Neural progenitor cell (in vitro differentiated cells): ENCODE results near the gene AOC2.

Experiments used
- EZH2 ChIP-seq: fragments of 200-600 bp; sonication (generic); IDR thresholded peaks from 2 replicates; pipeline ENCODE4 v1.6.1; 2017; ENCODE audit warnings: antibody characterized with exemption, mild to moderate bottlenecking, moderate library complexity
- EZH2phosphoT487 ChIP-seq: fragments of 200-600 bp; sonication (generic); IDR thresholded peaks from 2 replicates; pipeline ENCODE4 v1.6.1; 2017; ENCODE audit warnings: antibody characterized with exemption
- TF ChIP-seq, protein P1 (sequence below): fragments of 200-600 bp; sonication (generic); IDR thresholded peaks from 2 replicates; pipeline ENCODE4 v1.5.1; 2017; ENCODE audit warnings: antibody characterized with exemption, mild to moderate bottlenecking

DNA sequence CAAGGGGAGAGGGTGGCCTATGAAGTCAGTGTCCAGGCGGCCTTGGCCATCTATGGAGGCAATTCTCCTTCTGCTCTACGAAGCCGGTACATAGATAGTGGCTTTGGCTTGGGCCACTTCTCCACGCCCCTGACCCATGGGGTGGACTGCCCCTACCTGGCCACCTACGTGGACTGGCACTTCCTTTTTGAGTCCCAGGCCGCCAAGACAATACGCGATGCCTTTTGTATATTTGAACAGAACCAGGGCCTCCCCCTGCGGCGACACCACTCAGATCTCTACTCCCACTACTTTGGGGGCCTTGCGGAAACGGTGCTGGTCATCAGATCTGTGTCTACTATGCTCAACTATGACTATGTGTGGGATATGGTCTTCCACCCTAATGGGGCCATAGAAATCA, 24.0 kb downstream of the AOC2 start:
- TF ChIP-seq, protein P1, sequence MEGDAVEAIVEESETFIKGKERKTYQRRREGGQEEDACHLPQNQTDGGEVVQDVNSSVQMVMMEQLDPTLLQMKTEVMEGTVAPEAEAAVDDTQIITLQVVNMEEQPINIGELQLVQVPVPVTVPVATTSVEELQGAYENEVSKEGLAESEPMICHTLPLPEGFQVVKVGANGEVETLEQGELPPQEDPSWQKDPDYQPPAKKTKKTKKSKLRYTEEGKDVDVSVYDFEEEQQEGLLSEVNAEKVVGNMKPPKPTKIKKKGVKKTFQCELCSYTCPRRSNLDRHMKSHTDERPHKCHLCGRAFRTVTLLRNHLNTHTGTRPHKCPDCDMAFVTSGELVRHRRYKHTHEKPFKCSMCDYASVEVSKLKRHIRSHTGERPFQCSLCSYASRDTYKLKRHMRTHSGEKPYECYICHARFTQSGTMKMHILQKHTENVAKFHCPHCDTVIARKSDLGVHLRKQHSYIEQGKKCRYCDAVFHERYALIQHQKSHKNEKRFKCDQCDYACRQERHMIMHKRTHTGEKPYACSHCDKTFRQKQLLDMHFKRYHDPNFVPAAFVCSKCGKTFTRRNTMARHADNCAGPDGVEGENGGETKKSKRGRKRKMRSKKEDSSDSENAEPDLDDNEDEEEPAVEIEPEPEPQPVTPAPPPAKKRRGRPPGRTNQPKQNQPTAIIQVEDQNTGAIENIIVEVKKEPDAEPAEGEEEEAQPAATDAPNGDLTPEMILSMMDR, result no peak
- TF ChIP-seq EZH2 (no peak), EZH2phosphoT487 (no peak)
